COLO829 (cell line): Measurements from ENCODE around the gene TMC1.
A peak's percentile ranks its signal among the peaks of the same experiment; 100 is the strongest.
"Not testable (repeated sequence)": the region's sequence is repeated elsewhere in the genome, so short reads cannot be mapped to it uniquely, and the experiment has no call there.

Experiments used
- DNase-seq: peaks from one replicate; pipeline ENCODE4 v3.0.0; 2012; ENCODE audit warnings: low spot score

TMC1 gene

GRCh38 chr9:72818385-72818784, 297.0 kb downstream of the TMC1 start:
- no peak for DNase-seq

GRCh38 chr9:72823971-72824370, 302.6 kb downstream of the TMC1 start:
- no peak for DNase-seq

GRCh38 chr9:72826996-72827949, 305.9 kb downstream of the TMC1 start:
- no peak for DNase-seq

- DNase-seq: peak; percentile 80
These were observed 306.7 kb downstream of the TMC1 start for GRCh38 chr9:72827950-72828731.

GRCh38 chr9:72834994-72835393, 313.6 kb downstream of the TMC1 start:
- no peak for DNase-seq

GRCh38 chr9:72836790-72837189, 315.4 kb downstream of the TMC1 start:
- DNase-seq: no peak

GRCh38 chr9:72839085-72839484, 317.7 kb downstream of the TMC1 start:
- no peak for DNase-seq

- DNase-seq: no peak
These were observed 322.4 kb downstream of the TMC1 start for GRCh38 chr9:72843520-72844439.

GRCh38 chr9:72844440-72844768, 323.0 kb downstream of the TMC1 start:
- DNase-seq: no peak

- DNase-seq: not testable (repeated sequence)
These were observed 323.6 kb downstream of the TMC1 start for GRCh38 chr9:72845052-72845451.

GRCh38 chr9:72850209-72850608, 328.8 kb downstream of the TMC1 start:
- DNase-seq: not testable (repeated sequence)

GRCh38 chr9:72855321-72855720, 333.9 kb downstream of the TMC1 start:
- DNase-seq: no peak

- DNase-seq: no peak
These were observed 334.6 kb downstream of the TMC1 start for GRCh38 chr9:72855890-72856523.

GRCh38 chr9:72856972-72857623, 335.7 kb downstream of the TMC1 start:
- peak; percentile 71 for DNase-seq

- DNase-seq: no peak
These were observed 336.2 kb downstream of the TMC1 start for GRCh38 chr9:72857624-72857996.

GRCh38 chr9:72858089-72858912, 336.9 kb downstream of the TMC1 start:
- DNase-seq: no peak

- not testable (repeated sequence) for DNase-seq
These were observed 341.4 kb downstream of the TMC1 start for GRCh38 chr9:72862788-72863187.

GRCh38 chr9:72863456-72864094, 342.2 kb downstream of the TMC1 start:
- no peak for DNase-seq

GRCh38 chr9:72864327-72864726, 342.9 kb downstream of the TMC1 start:
- no peak for DNase-seq

- DNase-seq: peak; percentile 57
These were observed 350.3 kb downstream of the TMC1 start for GRCh38 chr9:72871685-72872084.
